K562 (cell line): Measurements from ENCODE around the gene VTN. TPM values are rescaled to one million over a fixed set of nuclear protein-coding genes. Genes with fewer than 3 reads are reported as not detected.

Experiments used
- PCBP1 ChIP-seq: fragments of 200-400 bp; formaldehyde crosslinking; IDR thresholded peaks from 2 replicates; pipeline ENCODE4 v1.6.1; 2018; ENCODE audit warnings: mild to moderate bottlenecking, low read depth, low read length; ENCODE audit not compliant: poor library complexity, severe bottlenecking
- RAD21 ChIP-seq, 2 experiments: fragments of 250-450 bp in 1 of 2; fragments of 450-650 bp in 1 of 2; sonication (Bioruptor Pico) in 1 of 2; formaldehyde crosslinking in 1 of 2; IDR thresholded peaks in 1 of 2; conservative IDR thresholded peaks in 1 of 2; 2 replicates each; pipeline versions ENCODE4 v1.4.0 to v1.8.0; 2020 to 2022; ENCODE audit warnings: mild to moderate bottlenecking in 2 of 2, moderate library complexity in 1 of 2
- polyA plus RNA-seq, 8 experiments: library from polyadenylated mRNA; depleted of rRNA in 4 of 8; stranded (reverse) in 5 of 8; unstranded in 3 of 8; fragments of >200 nt; fragmentation: Nextera tagmentation in 2 of 8; fragmentation: Illumina TruSeq in 1 of 8; extraction: Ambion mirVana in 2 of 8; extraction: Trizol in 1 of 8; gene quantifications; 2 replicates each; pipeline versions ENCODE4 v1.2.1 to v1.2.3, GENCODE V29; 2011 to 2014; ENCODE audit warnings: inconsistent platforms in 1 of 8, missing spikeins in 1 of 8
- total RNA-seq, 7 experiments: library from RNA; depleted of rRNA in 6 of 7; stranded (reverse); fragments of >200 nt in 6 of 7; fragmentation: Illumina TruSeq in 2 of 7; extraction: Trizol in 2 of 7; gene quantifications; 2 replicates each; pipeline versions ENCODE4 v1.2.1 to v1.2.3, GENCODE V29; 2011 to 2021; ENCODE audit warnings: low replicate concordance in 1 of 7
- TF ChIP-seq, protein P1 (sequence below): sonication (generic); formaldehyde crosslinking; IDR thresholded peaks from 2 replicates; pipeline ENCODE4 v1.8.0; 2023; ENCODE audit warnings: missing genetic modification reagents, mild to moderate bottlenecking, borderline replicate concordance

Gene VTN
- total and polyA plus RNA-seq, 9 of the 15 experiments (the other 6 are each of a cell fraction or from before 2014, with no cell fraction given), result 0.13 to 1.0 (median 0.29) TPM; not detected in 1

GRCh38 chr17:28416703-28417311 lies 46.7 kb upstream of the VTN start (continued):
- TF ChIP-seq RAD21 (CRISPR knock-in tag; conservative IDR thresholded peaks at IDR 0.05 in 1 of 2, IDR thresholded peaks at IDR 0.05 in 1 of 2), result peak; percentile 33 to 73; a peak in 3 of 4 replicates
- TF ChIP-seq PCBP1, result no peak
- TF ChIP-seq, protein P1, sequence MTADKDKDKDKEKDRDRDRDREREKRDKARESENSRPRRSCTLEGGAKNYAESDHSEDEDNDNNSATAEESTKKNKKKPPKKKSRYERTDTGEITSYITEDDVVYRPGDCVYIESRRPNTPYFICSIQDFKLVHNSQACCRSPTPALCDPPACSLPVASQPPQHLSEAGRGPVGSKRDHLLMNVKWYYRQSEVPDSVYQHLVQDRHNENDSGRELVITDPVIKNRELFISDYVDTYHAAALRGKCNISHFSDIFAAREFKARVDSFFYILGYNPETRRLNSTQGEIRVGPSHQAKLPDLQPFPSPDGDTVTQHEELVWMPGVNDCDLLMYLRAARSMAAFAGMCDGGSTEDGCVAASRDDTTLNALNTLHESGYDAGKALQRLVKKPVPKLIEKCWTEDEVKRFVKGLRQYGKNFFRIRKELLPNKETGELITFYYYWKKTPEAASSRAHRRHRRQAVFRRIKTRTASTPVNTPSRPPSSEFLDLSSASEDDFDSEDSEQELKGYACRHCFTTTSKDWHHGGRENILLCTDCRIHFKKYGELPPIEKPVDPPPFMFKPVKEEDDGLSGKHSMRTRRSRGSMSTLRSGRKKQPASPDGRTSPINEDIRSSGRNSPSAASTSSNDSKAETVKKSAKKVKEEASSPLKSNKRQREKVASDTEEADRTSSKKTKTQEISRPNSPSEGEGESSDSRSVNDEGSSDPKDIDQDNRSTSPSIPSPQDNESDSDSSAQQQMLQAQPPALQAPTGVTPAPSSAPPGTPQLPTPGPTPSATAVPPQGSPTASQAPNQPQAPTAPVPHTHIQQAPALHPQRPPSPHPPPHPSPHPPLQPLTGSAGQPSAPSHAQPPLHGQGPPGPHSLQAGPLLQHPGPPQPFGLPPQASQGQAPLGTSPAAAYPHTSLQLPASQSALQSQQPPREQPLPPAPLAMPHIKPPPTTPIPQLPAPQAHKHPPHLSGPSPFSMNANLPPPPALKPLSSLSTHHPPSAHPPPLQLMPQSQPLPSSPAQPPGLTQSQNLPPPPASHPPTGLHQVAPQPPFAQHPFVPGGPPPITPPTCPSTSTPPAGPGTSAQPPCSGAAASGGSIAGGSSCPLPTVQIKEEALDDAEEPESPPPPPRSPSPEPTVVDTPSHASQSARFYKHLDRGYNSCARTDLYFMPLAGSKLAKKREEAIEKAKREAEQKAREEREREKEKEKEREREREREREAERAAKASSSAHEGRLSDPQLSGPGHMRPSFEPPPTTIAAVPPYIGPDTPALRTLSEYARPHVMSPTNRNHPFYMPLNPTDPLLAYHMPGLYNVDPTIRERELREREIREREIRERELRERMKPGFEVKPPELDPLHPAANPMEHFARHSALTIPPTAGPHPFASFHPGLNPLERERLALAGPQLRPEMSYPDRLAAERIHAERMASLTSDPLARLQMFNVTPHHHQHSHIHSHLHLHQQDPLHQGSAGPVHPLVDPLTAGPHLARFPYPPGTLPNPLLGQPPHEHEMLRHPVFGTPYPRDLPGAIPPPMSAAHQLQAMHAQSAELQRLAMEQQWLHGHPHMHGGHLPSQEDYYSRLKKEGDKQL (CRISPR knock-in tag), result no peak
- TF ChIP-seq, all 486 proteins: peak for 9
